ENCODE measurements around the gene NELFA. TPM values are rescaled to one million over a fixed set of nuclear protein-coding genes. Genes with fewer than 3 reads are reported as not detected.

NELFA gene
- total RNA-seq, 4 donors from 2014 or later: 22.0 to 80.4 (median 31.8) TPM

- no peak for TF ChIP-seq POLR2AphosphoS5 (IDR thresholded peaks at IDR 0.05)
- TF ChIP-seq, protein P1, sequence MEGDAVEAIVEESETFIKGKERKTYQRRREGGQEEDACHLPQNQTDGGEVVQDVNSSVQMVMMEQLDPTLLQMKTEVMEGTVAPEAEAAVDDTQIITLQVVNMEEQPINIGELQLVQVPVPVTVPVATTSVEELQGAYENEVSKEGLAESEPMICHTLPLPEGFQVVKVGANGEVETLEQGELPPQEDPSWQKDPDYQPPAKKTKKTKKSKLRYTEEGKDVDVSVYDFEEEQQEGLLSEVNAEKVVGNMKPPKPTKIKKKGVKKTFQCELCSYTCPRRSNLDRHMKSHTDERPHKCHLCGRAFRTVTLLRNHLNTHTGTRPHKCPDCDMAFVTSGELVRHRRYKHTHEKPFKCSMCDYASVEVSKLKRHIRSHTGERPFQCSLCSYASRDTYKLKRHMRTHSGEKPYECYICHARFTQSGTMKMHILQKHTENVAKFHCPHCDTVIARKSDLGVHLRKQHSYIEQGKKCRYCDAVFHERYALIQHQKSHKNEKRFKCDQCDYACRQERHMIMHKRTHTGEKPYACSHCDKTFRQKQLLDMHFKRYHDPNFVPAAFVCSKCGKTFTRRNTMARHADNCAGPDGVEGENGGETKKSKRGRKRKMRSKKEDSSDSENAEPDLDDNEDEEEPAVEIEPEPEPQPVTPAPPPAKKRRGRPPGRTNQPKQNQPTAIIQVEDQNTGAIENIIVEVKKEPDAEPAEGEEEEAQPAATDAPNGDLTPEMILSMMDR (IDR thresholded peaks at IDR 0.05): no peak
- no peak for TF ChIP-seq EP300 (IDR thresholded peaks at IDR 0.05; ENCODE audit: low read depth)
- no peak for TF ChIP-seq POLR2A (IDR thresholded peaks at IDR 0.05)
- Histone ChIP-seq H3K36me3 (peaks cover 0 to 25% (median 16%) of the 10 kb centered on the region in 4 donors), H3K9me3 (no peaks in the 10 kb centered on the region), H3K4me1 (no peaks in the 10 kb centered on the region), H3K4me3 (no peak overlapping the region), H3K27ac (no peak overlapping the region), H3K27me3 (no peaks in the 10 kb centered on the region)
- in situ Hi-C loops (cut with MboI; ENCODE audit: low pct_ligation_motif_present in 1 of 4, low pct_unique_long_range_greater_than_20kb in 1 of 4, low sequenced_read_pairs in 3 of 4) (no loop called here), intact Hi-C loops (cut with DNase I; ENCODE audit: low total_unique reads) (no loop called here)
- no peak for DNase-seq
- WGBS, 2 donors (ENCODE audit: low coverage in 1 of 2): 97 to 100% methylated on average over 6 to 35 of the region's 35 CpGs
These were observed 32.1 kb downstream of the NELFA start for GRCh38 chr4:1976416-1977352.

GRCh38 chr4:1975880-1976279 lies 32.9 kb downstream of the NELFA start:
- Histone ChIP-seq H3K27ac (no peak overlapping the region), H3K36me3 (peaks cover 0 to 28% (median 16%) of the 10 kb centered on the region in 4 donors), H3K9me3 (no peaks in the 10 kb centered on the region), H3K4me3 (no peak overlapping the region), H3K4me1 (no peaks in the 10 kb centered on the region), H3K27me3 (no peaks in the 10 kb centered on the region)
- TF ChIP-seq POLR2A (IDR thresholded peaks at IDR 0.05) (no peak), POLR2AphosphoS5 (IDR thresholded peaks at IDR 0.05) (no peak), EP300 (IDR thresholded peaks at IDR 0.05; ENCODE audit: low read depth) (no peak)
- TF ChIP-seq, protein P1 (IDR thresholded peaks at IDR 0.05): no peak
- in situ Hi-C loops (cut with MboI; ENCODE audit: low pct_ligation_motif_present in 1 of 4, low pct_unique_long_range_greater_than_20kb in 1 of 4, low sequenced_read_pairs in 3 of 4): no loop called here
- intact Hi-C loops (cut with DNase I; ENCODE audit: low total_unique reads): no loop called here
- 97% methylated on average over 11 of the region's 11 CpGs; no CpG with 5 or more reads in 1 of the 2 donors for WGBS, 2 donors (ENCODE audit: low coverage in 1 of 2)
- no peak for DNase-seq

GRCh38 chr4:1975391-1975801 lies 33.4 kb downstream of the NELFA start:
- H3K4me1 ChIP-seq: no peaks in the 10 kb centered on the region
- intact Hi-C loops (cut with DNase I; ENCODE audit: low total_unique reads): no loop called here
- no peaks in the 10 kb centered on the region for H3K27me3 ChIP-seq
- no peak for DNase-seq
- no peaks in the 10 kb centered on the region for H3K9me3 ChIP-seq
- no peak overlapping the region for H3K27ac ChIP-seq
- no peak overlapping the region for H3K4me3 ChIP-seq
- in situ Hi-C loops (cut with MboI; ENCODE audit: low pct_ligation_motif_present in 1 of 4, low pct_unique_long_range_greater_than_20kb in 1 of 4, low sequenced_read_pairs in 3 of 4): no loop called here
- peaks cover 0 to 28% (median 16%) of the 10 kb centered on the region in 4 donors for H3K36me3 ChIP-seq
- TF ChIP-seq EP300 (IDR thresholded peaks at IDR 0.05; ENCODE audit: low read depth) (no peak), POLR2AphosphoS5 (IDR thresholded peaks at IDR 0.05) (no peak), POLR2A (IDR thresholded peaks at IDR 0.05) (no peak)
- TF ChIP-seq, protein P1 (IDR thresholded peaks at IDR 0.05): no peak
- 89% methylated on average over 14 of the region's 14 CpGs; no CpG with 5 or more reads in 1 of the 2 donors for WGBS, 2 donors (ENCODE audit: low coverage in 1 of 2)

DNA sequence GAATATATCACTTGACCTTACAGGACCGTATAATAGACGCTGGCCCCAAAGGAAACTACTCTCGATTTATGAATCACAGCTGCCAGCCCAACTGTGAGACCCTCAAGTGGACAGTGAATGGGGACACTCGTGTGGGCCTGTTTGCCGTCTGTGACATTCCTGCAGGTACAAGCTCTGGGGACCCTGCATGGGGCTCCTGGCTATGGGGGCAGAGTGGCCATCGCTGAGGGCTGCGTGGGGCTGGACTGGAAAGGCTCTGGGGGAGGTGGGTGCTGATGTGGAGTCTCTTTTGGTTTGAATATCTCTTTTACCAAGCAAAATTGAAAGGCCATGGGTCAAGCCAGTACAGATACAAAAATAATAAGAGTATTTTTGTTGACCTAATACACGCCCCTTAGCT lies 33.9 kb downstream of the NELFA start:
- no peak for DNase-seq
- TF ChIP-seq POLR2A (IDR thresholded peaks at IDR 0.05) (no peak), EP300 (IDR thresholded peaks at IDR 0.05; ENCODE audit: low read depth) (no peak), POLR2AphosphoS5 (IDR thresholded peaks at IDR 0.05) (no peak)
- TF ChIP-seq, protein P1 (IDR thresholded peaks at IDR 0.05): no peak

More for the DNA sequence above, 33.9 kb downstream of the NELFA start:
- no peaks in the 10 kb centered on the region for H3K4me1 ChIP-seq
- in situ Hi-C loops (cut with MboI; ENCODE audit: low pct_ligation_motif_present in 1 of 4, low pct_unique_long_range_greater_than_20kb in 1 of 4, low sequenced_read_pairs in 3 of 4): loop anchor here in 1 of 4 donors (25.0 kb wide), 1 partner anchor 212 kb away; no protein-coding TSS in a partner anchor
- H3K9me3 ChIP-seq: no peaks in the 10 kb centered on the region
- H3K36me3 ChIP-seq: peaks cover 0 to 28% (median 16%) of the 10 kb centered on the region in 4 donors
- H3K27ac ChIP-seq: no peak overlapping the region
- H3K4me3 ChIP-seq: no peak overlapping the region
- intact Hi-C loops (cut with DNase I; ENCODE audit: low total_unique reads): no loop called here
- WGBS, 2 donors (ENCODE audit: low coverage in 1 of 2): 97 to 100% methylated on average over 1 to 8 of the region's 8 CpGs
- H3K27me3 ChIP-seq: no peaks in the 10 kb centered on the region

All from transverse colon (tissue), 4 donors.